ENCODE measurements around the gene FSHB.
"Not testable (repeated sequence)": the region's sequence is repeated elsewhere in the genome, so short reads cannot be mapped to it uniquely, and the experiment has no call there.

Gene FSHB

GRCh38 chr11:30255637-30256036 is 24.8 kb downstream of the FSHB start:
- no peak for DNase-seq
- no peaks in the 10 kb centered on the region for H3K9me3 ChIP-seq
- H3K36me3 ChIP-seq, result no peaks in the 10 kb centered on the region
- intact Hi-C loops (cut with DNase I; ENCODE audit: low total_unique reads), result no loop called here
- no peak overlapping the region for H3K27ac ChIP-seq
- H3K4me3 ChIP-seq, result no peak overlapping the region
- H3K4me1 ChIP-seq, result no peaks in the 10 kb centered on the region
- H3K27me3 ChIP-seq, result no peaks in the 10 kb centered on the region
- TF ChIP-seq CTCF (IDR thresholded peaks at IDR 0.05), result no peak

- intact Hi-C loops (cut with DNase I; ENCODE audit: low total_unique reads), result no loop called here
- H3K36me3 ChIP-seq, result no peaks in the 10 kb centered on the region
- H3K4me1 ChIP-seq, result no peaks in the 10 kb centered on the region
- no peak overlapping the region for H3K27ac ChIP-seq
- H3K4me3 ChIP-seq, result no peak overlapping the region
- H3K9me3 ChIP-seq, result no peaks in the 10 kb centered on the region
- no peak for DNase-seq
- no peak for TF ChIP-seq CTCF (IDR thresholded peaks at IDR 0.05)
- H3K27me3 ChIP-seq, result no peaks in the 10 kb centered on the region
Observed at GRCh38 chr11:30257058-30257457, 26.2 kb downstream of the FSHB start.

GRCh38 chr11:30258679-30259078 is 27.9 kb downstream of the FSHB start:
- H3K27me3 ChIP-seq, result no peaks in the 10 kb centered on the region
- no peaks in the 10 kb centered on the region for H3K9me3 ChIP-seq
- H3K4me3 ChIP-seq, result no peak overlapping the region
- H3K4me1 ChIP-seq, result no peaks in the 10 kb centered on the region
- H3K36me3 ChIP-seq, result no peaks in the 10 kb centered on the region
- no peak for TF ChIP-seq CTCF (IDR thresholded peaks at IDR 0.05)
- intact Hi-C loops (cut with DNase I; ENCODE audit: low total_unique reads), result no loop called here
- DNase-seq, result no peak
- no peak overlapping the region for H3K27ac ChIP-seq

- no peak overlapping the region for H3K4me3 ChIP-seq
Observed at GRCh38 chr11:30260813-30261212, 30.0 kb downstream of the FSHB start.

GRCh38 chr11:30261821-30262220 is 31.0 kb downstream of the FSHB start:
- no peak for TF ChIP-seq CTCF (IDR thresholded peaks at IDR 0.05)
- Histone ChIP-seq H3K9me3 (no peaks in the 10 kb centered on the region), H3K4me1 (no peaks in the 10 kb centered on the region), H3K27me3 (no peaks in the 10 kb centered on the region), H3K27ac (no peak overlapping the region), H3K36me3 (no peaks in the 10 kb centered on the region), H3K4me3 (no peak overlapping the region)
- intact Hi-C loops (cut with DNase I; ENCODE audit: low total_unique reads), result no loop called here
- no peak for DNase-seq

More at GRCh38 chr11:30260813-30261212, 30.0 kb downstream of the FSHB start:
- Histone ChIP-seq H3K27ac (no peak overlapping the region), H3K27me3 (no peaks in the 10 kb centered on the region), H3K36me3 (no peaks in the 10 kb centered on the region), H3K4me1 (no peaks in the 10 kb centered on the region), H3K9me3 (no peaks in the 10 kb centered on the region)
- intact Hi-C loops (cut with DNase I; ENCODE audit: low total_unique reads), result no loop called here
- DNase-seq, result no peak
- no peak for TF ChIP-seq CTCF (IDR thresholded peaks at IDR 0.05)

- H3K4me3 ChIP-seq; H3K9me3 ChIP-seq; H3K4me1 ChIP-seq; DNase-seq; H3K36me3 ChIP-seq; intact Hi-C loops (cut with DNase I; ENCODE audit: low total_unique reads); H3K27me3 ChIP-seq; H3K27ac ChIP-seq: not testable (repeated sequence)
Observed at GRCh38 chr11:30268638-30269037, 37.8 kb downstream of the FSHB start.

Data from tibial artery (tissue), 4 donors.